GM19240 (cell line): ENCODE data around the gene MBNL1.
"Not testable (repeated sequence)": the region's sequence is repeated elsewhere in the genome, so short reads cannot be mapped to it uniquely, and the experiment has no call there.

ENCODE experiments used
- DNase-seq: peaks from one replicate; pipeline ENCODE4 v3.0.0; 2011; ENCODE audit warnings: low spot score; ENCODE audit not compliant: insufficient read length

MBNL1 gene

DNA sequence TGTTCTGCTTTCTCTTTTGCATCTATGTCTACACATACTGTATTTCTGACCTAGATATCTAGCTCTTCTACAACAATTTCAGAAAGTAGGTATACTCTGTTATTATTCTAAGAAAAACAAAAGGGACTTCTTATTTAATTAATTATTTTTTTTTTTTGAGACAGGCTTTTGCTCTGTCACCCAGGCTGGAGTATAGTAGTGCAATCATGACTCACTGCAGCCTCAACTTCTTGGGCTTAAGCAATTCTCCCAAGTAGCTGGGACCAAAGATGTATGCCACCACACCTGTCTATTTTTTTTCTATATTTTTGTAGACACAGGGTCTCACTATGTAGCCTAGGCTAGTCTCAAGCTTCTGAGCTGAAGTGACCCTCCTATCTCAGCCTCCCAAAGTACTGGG, 130.6 kb downstream of the MBNL1 start:
- DNase-seq: no peak

DNA sequence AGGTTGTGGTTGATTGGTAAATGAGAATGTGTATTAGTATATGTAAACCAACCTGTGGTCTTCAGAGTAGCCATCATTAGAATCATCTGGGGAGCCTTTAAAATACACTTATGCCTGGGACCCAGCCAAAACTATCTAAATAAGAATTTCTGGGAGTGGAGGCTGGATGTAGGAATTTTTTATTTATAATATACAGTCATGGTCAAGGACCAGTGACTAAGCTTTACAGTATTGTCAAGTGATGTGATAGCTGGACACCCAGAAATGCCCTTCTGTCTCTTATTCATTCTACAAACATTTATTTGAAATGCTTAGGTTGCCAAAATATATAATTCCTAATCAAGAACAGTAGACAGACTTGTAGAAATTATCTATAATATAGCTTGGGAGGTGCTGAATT, 132.2 kb downstream of the MBNL1 start:
- DNase-seq: no peak

GRCh38 chr3:152402695-152403451, 134.1 kb downstream of the MBNL1 start:
- DNase-seq: no peak

GRCh38 chr3:152403632-152404066, 134.9 kb downstream of the MBNL1 start:
- no peak for DNase-seq

DNA sequence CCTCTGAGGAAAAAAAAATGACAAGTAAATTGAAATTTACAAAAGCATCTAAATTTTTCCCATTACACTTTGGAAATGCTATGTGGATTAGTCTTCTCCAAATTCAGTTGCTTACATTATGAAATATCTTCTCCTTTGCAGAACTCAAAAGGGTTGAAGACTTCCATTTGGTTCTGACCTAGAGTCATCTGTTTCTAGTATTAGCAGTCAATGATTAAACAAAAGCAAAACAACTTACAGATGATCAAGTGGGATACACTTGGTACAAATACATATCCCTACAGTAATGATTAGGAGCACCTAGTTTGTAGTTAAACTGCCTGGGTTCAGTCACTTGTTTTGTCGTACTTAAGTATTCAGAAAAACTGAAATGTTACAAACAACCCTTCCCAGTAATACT, 136.2 kb downstream of the MBNL1 start:
- DNase-seq: no peak

- no peak for DNase-seq
Measured at GRCh38 chr3:152405915-152406802, 137.4 kb downstream of the MBNL1 start.

DNA sequence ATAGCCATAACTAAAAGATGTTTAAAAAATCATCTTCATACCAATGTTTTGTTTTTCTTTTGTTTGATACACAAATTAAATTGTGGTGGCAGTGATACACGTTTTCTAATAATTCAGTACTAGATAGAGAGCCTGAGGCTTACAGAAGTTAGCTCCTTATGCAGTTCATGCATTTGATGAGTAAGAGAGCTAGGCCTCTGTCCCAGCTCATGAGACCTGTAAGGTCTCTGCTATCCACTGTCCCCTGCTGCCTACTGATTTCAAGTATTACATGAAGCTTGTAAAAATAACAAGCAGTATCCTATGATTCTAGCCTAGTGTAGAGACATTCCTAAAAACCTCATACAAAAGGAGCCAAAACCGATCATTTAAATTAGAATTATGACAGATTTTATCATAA, 144.5 kb downstream of the MBNL1 start:
- no peak for DNase-seq

DNA sequence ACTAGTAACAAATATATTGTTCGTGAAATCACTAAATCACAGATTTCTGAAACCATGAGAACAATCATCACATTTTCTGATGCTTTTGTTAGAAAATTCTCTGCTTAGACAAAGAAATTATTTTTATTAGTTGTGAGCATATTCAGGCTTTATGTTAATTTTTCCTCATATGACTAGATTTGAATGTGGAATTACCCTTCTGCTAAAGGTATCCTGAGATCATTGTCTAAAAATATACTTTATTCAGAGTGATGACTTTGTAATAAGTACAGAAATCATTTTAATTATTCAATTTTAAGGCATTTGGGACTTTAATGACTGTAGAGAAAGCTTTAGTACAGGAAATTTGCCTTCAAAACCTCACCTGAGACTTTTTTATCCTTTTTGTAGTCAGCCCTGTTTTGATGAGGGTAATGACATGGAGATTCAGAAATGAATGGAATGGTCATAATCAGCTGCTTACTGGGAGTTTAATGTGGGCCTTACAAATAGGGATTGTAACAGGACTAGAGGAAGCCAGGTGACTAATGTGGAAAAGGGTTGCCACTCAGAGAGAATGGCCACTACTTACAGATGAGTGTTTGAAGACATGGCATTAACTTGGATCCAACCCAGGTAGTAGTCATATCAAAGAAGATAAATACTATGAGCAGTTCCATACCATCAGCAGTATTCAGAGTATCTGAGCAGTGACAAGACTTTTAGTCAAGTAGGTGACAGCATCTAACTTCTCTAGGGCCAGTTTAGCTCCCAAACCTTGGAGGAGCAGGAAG, 148.3 kb downstream of the MBNL1 start:
- no peak for DNase-seq

DNA sequence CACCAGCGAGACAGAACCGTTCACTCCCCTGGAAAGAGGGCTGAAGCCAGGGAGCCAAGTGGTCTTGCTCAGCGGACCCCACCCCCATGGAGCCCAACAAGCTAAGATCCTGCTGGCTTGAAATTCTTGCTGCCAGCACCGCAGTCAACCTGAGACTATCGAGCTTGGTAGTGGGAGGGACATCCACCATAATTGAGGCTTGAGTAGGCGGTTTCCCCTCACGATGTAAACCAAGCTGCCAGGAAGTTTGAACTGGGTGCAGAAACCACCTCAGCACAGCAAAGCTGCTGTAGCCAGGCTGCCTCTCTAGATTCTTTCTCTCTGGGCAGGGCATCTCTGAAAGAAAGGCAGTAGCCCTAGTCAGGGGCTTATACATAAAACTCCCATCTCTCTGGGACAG, 151.0 kb downstream of the MBNL1 start:
- no peak for DNase-seq

- no peak for DNase-seq
Measured at GRCh38 chr3:152421162-152421561, 152.4 kb downstream of the MBNL1 start.

DNA sequence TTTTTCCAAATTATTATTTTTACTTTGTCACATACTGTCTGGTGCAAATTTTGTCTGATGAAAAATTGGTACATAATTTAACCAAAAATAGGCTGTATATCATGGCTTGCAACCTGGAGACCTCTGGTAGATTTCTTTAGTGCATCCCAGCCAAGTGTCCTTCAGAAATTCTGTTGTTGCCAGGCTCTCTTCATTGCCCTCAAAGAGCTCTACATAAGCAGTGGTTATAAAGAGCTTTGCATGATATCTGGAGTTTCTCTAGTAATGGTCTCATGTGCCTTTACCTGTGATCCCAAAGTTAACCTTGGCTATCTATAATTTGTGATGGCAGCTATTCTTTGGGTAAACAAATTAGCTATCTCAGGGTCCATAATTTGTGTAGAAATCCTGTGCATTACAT, 157.7 kb downstream of the MBNL1 start:
- no peak for DNase-seq

- DNase-seq: no peak
Measured at GRCh38 chr3:152428577-152428976, 159.8 kb downstream of the MBNL1 start.

GRCh38 chr3:152430223-152431002, 161.7 kb downstream of the MBNL1 start:
- no peak for DNase-seq

DNA sequence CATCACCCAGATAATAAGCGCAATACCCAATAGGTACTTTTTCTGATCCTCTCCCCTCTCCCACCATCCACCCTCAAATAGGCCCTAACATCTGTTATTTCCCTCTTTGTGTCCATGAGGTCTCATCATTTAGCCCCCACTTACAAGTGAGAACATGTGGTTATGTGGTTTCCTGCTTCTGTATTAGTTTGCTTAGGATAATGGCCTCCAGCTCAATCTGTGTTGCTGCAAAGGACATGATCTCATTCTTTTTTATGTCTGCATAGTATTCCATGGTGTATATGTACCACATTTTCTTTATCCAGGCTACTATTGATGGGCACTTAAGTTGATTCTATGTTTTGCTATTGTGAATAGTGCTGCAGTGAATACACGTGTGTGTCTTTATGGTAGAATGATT, 165.4 kb downstream of the MBNL1 start:
- no peak for DNase-seq

- not testable (repeated sequence) for DNase-seq
Measured at GRCh38 chr3:152435210-152435609, 166.5 kb downstream of the MBNL1 start.

- DNase-seq: no peak
Measured at GRCh38 chr3:152436707-152437590, 168.2 kb downstream of the MBNL1 start.

DNA sequence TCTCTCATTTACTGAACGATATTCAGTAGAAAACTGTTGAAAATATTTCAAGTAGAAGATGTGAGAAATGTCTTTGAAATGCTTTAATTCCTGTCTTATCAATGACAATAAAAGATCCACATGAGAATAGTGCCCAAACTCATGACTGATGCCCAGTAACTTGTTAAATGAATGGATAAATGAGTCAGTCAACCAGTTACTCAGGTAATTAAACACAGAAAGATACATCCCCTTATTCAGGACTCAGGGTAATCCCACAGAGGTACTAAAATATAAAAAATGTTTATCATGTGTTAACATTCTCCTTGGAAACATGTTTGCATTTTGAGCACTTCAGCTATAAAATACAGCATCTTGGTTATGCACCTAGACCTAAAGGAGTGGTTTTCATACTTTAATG, 169.5 kb downstream of the MBNL1 start:
- no peak for DNase-seq

DNA sequence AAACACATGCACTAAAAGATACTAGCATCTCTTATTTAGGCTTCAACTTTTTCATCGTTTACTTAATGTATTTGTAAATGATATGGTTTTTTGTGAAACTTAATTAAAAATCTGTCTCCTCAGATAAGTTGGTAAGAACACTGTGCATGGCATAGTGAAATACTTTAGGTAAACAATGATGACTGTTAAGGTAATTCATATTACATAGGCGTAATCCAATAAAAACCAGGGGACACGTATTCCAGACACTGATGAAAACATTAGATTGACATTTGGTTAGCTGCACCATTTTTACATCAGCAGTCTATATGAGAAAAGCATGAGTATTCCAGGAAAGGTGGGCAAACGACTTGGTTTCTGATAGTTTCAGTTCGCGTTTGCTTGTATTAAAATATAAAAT, 170.0 kb downstream of the MBNL1 start:
- no peak for DNase-seq

DNA sequence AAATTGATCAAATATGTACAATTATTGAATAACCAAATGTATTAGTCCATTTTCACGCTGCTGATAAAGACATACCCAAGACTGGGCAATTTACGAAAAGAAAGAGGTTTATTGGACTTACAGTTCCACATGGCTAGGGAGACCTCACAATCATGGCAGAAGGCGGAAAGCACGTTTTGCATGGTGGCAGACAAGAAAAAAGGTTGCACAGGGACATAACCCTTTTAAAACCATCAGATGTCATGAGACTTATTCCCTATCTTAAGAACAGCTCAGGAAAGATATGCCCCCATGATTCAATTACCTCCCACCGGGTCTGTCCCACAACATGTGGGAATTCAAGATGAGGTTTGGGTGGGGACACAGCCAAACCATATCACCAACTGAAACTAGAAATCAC, 171.5 kb downstream of the MBNL1 start:
- DNase-seq: not testable (repeated sequence)
